Measurements from ENCODE around the gene TFEB.

TFEB gene

DNA sequence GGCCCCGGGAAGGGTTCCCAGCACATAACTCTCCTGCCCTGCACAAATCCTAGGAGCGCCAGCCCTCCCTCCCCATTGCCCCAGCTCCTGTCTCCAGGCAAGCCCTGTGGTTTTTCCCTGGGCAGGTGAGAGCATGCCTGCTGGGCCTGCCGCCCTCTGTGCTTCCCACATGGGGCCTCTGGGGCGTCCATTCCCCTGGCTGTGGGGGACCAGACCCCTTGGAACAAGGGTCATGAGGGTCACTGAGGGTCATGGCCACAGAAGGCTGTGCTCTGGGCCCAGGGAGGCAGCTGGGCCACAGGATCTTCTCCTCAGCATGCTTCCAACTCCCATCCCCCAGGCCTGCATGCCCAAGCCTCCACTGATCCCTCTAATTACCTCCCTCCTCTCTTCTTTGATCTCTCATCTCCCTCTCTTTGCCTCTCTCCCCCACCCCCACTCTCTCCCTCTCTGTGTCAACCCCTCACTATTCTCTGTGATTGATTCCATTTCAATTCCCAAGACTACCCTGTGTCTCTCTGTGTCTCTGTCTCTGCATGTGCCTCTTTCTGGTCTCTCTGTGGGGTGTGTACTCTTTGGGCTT, 91.0 kb downstream of the TFEB start:
- no peak overlapping the region for H3K4me3 ChIP-seq (ENCODE audit: low read depth, low read length)
- TF ChIP-seq, protein P1, sequence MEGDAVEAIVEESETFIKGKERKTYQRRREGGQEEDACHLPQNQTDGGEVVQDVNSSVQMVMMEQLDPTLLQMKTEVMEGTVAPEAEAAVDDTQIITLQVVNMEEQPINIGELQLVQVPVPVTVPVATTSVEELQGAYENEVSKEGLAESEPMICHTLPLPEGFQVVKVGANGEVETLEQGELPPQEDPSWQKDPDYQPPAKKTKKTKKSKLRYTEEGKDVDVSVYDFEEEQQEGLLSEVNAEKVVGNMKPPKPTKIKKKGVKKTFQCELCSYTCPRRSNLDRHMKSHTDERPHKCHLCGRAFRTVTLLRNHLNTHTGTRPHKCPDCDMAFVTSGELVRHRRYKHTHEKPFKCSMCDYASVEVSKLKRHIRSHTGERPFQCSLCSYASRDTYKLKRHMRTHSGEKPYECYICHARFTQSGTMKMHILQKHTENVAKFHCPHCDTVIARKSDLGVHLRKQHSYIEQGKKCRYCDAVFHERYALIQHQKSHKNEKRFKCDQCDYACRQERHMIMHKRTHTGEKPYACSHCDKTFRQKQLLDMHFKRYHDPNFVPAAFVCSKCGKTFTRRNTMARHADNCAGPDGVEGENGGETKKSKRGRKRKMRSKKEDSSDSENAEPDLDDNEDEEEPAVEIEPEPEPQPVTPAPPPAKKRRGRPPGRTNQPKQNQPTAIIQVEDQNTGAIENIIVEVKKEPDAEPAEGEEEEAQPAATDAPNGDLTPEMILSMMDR (IDR thresholded peaks at IDR 0.05; ENCODE audit: insufficient read depth, low read depth, low read length, missing control alignments) = no peak
- no peak for DNase-seq (ENCODE audit: low read depth)

DNA sequence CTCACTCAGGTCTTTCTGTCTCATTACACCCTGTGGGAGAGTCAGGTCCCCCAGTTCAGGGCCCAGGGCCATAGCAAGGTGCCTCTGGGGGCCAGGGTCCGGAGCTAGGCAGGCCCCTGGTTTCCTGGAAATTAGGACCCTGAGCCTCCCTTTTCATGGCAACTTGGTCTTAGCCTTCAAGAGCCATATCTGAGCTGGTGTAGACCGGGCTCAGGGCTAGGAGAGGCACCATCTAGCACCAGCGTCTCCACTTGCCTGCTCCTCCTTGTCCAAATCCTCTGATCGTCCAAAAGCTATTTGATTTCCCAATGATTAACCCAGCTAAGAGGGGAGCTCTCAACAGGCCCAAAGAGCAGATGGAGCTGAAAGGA, 91.5 kb downstream of the TFEB start:
- H3K4me3 ChIP-seq (ENCODE audit: low read depth, low read length) = no peak overlapping the region
- no peak for DNase-seq (ENCODE audit: low read depth)
- TF ChIP-seq, protein P1 (IDR thresholded peaks at IDR 0.05; ENCODE audit: insufficient read depth, low read depth, low read length, missing control alignments) = no peak

DNA sequence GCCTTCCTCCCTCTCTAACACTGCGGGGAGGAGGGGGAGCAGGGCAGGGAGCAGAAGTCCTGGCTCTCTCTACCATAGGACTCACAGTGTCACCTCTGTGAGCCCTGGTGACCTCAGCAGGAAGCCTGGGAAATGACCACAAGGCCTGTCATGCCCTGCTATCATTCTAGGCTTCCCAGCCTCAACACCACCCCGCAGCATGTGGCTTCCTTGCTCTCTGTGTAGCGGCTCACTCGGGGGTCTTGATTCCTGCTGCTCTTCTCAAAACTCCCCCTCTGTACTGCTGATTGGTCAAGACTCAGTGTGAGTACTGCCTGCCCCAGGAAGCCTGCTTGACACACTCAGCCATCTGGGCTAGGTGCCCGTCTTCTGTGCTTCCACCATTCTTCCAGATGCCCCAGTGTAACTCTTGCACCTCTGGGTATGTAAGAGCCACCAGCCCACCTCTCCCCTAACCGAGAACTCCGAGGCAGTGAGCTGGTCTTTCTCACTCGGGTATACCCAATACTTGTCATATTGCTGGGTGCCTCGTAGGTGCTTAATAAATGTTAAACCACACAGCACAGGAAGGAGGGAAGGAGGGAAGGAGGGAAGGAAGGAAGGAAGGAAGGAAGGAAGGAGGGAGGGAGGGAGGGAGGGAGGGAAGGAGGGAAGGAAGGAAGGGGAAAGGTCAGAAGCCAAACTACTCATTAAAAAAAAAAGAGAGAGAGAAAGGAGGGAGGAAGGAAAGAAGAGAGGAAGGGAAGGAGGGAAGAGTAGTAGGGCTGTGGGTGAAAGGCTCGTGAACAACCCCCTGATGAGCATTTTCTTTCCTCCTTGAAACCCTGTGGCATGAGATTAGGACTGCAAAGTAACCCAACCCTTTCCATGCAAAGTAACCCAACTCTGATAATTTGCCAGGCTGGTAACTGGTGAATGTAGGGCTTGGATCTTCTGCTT, 92.2 kb downstream of the TFEB start:
- no peak overlapping the region for H3K4me3 ChIP-seq (ENCODE audit: low read depth, low read length)
- TF ChIP-seq, protein P1 (IDR thresholded peaks at IDR 0.05; ENCODE audit: insufficient read depth, low read depth, low read length, missing control alignments) = no peak
- no peak for DNase-seq (ENCODE audit: low read depth)

DNA sequence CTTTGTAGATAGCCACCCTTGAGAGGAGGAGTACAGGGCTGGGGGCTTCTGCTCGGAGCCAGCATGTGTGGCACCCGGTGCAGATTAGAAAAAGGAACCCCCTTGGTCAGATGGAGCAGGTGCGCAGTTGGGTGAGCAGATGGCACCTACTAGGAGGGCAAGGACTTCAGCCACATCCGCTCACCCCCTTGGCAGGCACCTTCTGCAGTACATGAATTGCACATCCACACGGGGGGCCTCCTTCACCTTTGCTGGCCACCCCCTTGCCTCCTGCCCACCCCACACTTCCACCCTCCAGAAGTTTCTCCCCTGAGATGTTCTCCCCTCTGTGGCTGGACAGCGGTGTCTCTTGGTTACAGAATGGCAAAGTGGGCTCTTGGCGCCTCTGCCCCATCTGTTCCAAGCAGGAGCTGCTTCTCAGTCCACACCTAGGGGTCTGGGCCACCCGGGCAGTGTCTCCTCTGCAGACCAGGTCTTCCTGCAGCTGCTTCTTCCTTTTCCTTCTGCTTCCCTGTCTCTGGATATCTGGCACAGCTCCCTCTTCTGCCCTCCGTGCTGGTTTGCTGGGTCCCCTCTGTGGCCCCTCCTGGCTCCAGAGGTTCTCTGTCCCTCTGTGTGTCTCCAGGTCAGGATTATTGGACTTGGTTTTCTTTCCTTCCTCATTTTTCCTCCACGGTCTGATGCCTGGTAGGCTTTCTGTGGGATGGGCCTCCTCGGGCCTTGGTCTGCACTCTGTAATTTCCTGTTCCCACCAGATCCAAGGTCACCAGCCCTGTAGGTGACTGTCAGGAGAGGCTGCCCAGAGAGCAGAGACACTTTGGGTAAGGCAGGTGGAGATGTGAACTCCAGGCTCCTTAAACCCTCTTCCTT, 93.1 kb downstream of the TFEB start:
- no peak for DNase-seq (ENCODE audit: low read depth)

DNA sequence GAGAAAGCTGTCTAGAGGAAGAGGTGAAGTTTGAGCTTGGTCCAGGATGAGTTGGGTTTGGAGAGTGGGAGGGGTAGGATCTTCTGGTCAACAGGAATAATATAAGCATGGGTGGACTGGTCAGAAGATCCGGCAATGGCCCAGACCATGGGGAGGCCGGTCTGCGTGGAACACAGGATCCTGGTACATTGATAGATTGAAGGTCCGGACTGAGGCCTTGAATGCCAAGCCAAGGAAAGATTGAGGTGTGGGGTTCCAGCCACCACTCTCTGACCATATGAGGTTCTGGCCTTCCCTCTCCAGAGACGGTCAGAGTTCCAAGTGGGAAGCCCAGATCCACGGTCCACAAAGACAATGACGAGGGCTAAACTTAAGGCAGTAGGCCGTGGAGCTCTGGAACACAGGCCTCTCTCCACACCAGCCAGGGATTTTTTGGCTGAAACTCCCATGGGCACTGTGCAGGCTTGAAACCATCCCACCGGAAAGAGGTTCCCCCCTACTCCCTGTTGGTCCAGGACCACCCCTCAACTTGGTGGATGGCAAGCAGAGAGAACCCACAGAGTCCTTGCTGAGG, 94.0 kb downstream of the TFEB start:
- TF ChIP-seq, protein P1 (IDR thresholded peaks at IDR 0.05; ENCODE audit: insufficient read depth, low read depth, low read length, missing control alignments) = no peak
- DNase-seq (ENCODE audit: low read depth) = no peak
- no peak overlapping the region for H3K4me3 ChIP-seq (ENCODE audit: low read depth, low read length)

More for the DNA sequence above, 93.1 kb downstream of the TFEB start:
- TF ChIP-seq, protein P1 (IDR thresholded peaks at IDR 0.05; ENCODE audit: insufficient read depth, low read depth, low read length, missing control alignments) = no peak
- no peak overlapping the region for H3K4me3 ChIP-seq (ENCODE audit: low read depth, low read length)

DNA sequence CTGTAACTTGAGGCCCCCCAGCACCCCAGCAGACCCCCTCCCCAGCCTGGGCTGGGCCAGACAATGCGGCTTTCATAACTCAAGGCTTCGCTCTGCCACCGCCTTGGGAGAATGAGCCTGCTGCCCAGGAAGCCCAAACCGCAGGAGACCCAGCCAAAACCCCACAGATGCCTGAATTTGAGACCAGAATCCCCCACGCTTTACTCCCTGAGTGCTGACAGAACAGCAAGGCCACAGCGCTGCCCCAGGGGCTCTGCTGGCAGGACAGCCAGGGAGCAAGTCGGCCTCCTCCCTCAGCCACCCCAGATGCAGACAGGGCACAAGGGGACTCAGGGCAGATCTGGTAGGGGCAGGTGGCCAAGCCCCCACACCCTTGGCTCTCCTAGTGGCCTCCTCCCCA, 95.0 kb downstream of the TFEB start:
- TF ChIP-seq, protein P1 (IDR thresholded peaks at IDR 0.05; ENCODE audit: insufficient read depth, low read depth, low read length, missing control alignments) = no peak
- no peak for DNase-seq (ENCODE audit: low read depth)
- H3K4me3 ChIP-seq (ENCODE audit: low read depth, low read length) = no peak overlapping the region
